Stimulated activated CD8-positive, alpha-beta memory T cell treated with anti-CD3 and anti-CD28 coated beads, Interleukin-15, amount 100 ng/mL, for 4 hours (primary cell): ENCODE results near the gene LHFPL2.

ENCODE experiments used
- DNase-seq, 2 donors: peaks; one replicate each; pipeline ENCODE4 v3.0.0-alpha.2; 2020; ENCODE audit warnings: low read depth in 2 of 2

Gene LHFPL2

GRCh38 chr5:78503958-78504653 lies 144.5 kb downstream of the LHFPL2 start:
- no peak for DNase-seq

DNA sequence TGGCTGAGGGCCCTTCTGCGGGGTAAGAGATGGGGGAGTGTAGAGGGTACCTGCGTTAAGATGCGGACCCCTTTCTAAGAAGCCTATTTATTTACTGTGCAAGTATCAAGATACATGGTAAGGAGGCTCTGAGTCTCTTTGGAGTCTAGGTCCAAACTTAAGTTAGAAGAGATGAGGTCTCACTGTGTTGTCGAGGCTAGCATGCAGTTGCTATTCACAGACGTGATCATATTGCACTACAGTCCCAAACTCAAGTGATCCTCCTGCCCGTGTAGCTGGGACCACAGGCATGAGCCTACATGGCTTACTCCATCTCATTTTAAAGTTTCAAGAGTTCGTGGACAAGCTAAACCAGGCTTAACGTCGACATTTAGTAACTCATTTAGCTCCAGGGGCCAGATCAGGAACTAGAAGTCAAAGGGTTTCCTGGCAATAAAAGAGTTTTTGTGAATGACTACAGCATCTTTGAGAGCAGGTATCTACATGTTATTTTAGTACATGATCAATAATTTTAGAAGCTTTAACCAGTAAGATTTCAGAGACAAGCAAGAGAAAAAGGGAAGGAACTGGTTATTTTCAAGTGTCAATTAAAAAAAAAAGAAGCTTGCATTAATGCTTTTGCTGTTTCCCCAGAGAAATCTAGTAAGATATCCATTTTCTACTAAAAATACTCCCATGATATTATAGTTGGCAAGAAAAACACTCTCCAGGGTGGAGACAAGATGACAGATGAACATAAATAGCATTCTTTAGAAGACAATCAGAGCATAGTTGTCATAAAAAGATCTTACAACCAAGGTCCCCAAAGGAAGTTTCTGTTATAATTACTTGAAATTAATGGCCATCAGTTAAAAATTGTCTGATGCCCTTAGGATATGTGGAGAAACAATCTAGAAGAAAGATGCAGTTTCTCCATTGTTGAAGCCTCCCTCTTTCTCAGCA lies 146.9 kb downstream of the LHFPL2 start:
- DNase-seq = no peak

DNA sequence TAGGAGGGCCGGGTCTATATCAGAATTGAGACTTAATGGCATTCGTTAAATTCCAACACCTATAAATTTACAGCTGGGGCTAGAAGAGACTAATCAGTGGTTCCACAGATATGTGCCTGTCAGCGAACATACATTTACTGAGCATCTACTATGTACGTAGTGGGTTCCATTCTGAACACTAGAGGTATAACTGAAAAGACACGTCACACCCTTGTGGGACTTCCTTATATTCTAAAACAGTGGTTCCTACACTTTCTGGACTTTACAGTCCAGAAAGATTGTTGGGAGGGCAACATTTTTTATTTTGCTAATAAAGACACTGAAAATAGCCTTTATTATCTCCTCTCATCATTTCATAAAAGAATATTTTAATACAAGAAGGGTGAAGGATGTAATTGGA lies 147.7 kb downstream of the LHFPL2 start:
- DNase-seq = no peak

DNA sequence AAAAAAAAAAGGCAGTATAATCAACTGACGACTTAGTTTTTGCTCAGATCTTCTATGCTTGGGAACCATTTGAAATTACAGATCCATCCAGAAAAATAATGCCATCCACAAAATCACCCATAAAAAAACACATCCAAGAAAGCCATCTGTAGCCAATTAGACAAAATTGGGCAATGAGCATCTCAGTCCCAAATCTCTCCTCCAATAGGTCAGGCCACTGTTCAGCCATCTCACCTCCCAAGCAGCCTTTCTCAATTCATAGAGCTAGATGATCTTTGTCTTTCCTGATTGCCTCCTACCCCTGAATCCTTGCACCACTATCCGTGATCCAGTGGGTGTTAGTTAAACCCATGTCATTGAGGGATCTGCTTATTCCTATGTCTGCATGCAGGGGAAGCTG lies 148.5 kb downstream of the LHFPL2 start:
- no peak for DNase-seq

DNA sequence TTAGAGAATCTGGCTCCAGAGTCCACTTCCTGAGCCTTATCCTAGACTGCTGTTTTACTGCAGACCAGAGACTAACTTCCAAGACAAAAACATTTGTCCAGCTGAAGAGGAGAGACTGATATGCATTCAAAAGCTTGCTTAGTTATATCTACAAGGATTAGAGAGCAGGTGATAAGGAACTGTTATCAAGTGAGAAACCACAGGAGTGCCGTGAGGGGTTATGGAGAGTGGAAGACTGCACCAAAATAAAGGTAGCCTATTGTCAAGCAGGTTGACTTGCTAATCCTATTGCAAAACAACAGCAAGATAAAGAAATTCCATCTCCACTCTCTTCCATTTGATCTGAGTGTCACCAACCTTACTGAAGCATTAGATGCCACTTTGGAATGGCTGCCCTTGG lies 149.1 kb downstream of the LHFPL2 start:
- no peak for DNase-seq

DNA sequence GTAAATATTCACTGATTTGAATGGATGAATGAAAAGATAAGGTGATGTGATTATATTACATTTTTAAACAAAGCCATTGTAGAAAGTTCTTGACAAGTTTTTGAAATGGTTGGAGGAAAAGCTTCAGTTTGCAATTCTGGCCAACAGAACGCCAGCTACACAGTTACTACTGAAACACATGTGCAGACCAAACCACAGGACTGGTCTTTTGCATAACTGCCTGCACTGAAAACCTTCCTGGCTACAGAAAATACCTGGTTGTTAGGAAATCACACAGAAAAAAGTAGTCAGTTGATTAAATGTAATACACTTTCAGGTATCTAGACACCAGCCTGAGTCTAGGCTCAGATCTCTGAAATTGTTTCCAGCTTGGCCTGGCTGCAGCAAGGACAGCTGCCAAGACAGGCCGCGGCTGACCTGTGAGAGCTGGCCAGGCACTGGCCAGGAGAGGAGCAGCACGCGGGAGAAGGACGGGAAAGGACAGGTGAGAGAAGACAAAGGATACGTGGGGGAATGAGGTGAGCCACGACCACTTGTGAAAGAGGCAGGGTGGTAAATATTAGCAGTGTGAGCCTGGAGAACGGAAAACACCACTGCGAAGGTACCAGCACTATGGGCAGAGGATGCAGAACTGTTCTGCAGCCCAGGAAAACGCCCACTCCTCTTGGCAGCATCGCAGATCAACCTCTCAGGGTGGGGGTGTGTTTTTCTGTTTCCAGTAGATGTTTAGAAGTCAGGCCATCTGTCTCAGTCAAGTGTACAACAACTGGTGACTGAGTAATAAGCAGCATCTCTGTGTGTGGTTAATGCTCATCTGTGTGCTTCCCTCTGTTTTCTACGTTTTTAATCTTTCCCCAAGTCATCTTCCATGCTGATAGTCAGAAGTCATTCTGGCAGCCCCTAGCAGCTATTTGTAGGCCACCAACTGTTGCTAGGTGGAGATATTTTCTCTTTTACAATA lies 150.7 kb downstream of the LHFPL2 start:
- no peak for DNase-seq

DNA sequence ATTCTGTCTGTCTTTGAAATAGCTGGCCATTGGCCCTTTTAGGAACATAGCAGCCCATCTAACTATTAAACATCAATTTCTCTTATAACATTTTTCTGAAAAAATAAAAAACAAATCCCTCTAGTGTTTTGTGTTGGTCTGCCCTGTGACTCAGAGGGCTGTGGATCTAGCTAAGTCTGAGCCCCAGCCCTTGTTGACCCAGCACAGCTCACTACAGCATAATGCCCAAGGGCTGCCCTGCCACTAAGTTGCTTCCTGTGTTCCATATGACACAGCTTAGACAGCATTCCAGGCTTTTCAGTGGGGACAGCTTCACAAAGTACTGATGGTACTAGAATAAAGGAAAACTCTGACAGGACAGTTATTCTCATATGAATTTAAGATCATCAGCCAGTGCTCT lies 152.2 kb downstream of the LHFPL2 start:
- DNase-seq = no peak

DNA sequence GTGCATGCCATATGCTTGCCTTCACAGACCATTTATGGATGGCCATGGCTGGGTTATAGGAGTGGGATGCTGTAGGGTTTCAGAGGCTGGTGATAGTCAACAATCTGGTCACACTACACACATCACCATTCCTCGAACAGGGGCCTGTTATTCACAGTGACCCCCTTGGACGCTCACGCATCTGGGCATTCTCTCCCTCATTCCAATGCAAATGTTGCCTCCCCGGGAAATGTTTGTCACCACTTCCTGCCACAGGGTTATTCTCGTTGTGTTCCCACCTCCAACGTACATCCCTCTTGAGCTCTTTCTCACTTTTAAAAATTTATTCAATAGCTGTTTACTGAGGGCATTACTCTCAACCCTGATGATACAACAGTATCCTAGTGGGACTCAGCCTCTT lies 152.8 kb downstream of the LHFPL2 start:
- DNase-seq = no peak

GRCh38 chr5:78492650-78493049 lies 155.9 kb downstream of the LHFPL2 start:
- DNase-seq = no peak

- DNase-seq = no peak
These were observed 156.3 kb downstream of the LHFPL2 start for GRCh38 chr5:78492224-78492623.

DNA sequence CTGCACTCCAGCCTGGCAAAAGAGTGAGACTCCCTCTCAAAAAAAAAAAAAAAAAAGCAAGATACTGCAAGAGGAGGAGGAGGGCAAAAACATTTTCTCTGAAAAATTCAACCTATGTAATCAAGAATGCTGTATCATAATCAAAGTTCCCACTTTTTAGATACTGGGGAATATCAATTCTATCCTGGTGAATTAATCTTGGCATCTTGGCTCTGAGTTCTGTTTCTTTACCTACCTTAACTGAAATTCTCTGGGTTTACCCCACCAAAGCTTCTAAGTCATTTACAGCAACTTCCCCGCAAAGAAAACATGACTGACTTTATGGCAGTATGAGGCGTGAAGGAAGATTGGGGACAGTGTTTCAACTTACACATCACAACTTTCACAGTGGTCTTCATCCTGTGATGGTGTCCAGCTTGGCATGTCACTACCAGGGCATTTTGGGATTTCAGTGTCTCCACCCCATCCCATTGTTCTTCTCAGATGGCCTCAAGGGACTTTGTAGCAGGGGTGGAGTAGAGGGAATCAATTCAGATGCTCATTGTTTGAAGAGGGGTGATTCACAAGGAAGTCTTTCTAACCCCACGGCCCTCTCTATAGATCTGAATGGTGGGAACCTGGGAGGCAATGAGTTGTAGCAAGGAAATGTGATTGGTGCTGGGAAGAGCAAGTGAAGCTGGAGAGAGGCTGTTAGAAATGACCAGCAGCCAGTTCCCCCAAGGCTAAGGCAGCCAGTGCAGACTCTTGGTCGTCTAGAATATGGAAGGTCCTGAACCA lies 157.7 kb downstream of the LHFPL2 start:
- no peak for DNase-seq

DNA sequence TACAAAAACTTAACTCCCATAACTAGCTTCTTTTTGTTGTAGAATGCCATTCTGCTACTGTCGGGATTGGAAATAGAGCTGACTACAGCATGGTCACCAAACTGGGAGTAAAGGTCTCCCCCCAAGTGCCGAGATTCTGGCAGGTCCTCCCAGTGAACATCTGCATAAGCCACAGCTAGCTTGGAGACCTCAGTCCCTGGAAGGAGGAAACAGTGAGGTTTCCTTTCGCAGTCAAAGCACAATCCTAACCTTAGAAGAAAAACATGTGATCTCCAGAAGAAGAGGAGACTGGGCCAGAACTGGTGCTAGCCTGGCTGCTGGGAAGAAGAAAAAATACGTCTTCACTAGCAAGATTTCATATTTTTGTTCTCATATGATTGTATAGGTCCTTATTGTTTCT lies 160.7 kb downstream of the LHFPL2 start:
- DNase-seq = no peak

DNA sequence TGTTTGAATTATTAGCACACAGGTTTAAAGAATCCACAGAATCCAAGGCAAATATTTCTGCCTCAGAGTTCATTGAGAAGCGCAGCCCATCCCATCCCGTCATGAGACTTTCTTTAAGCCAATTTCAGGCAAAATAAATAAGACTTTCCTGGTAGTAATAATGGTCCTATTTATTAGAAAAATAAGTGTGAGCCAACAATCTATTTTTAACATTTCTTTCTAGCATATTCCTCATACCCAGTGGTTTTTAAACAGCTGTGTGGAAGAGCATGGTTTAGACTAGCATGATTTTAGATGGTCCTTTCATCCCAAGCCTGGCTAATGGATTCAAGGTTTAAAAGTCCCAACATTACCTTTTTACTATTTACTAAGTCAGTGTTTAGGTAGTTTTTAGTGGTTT lies 162.4 kb downstream of the LHFPL2 start:
- no peak for DNase-seq

GRCh38 chr5:78483809-78484521 lies 164.6 kb downstream of the LHFPL2 start:
- no peak for DNase-seq

DNA sequence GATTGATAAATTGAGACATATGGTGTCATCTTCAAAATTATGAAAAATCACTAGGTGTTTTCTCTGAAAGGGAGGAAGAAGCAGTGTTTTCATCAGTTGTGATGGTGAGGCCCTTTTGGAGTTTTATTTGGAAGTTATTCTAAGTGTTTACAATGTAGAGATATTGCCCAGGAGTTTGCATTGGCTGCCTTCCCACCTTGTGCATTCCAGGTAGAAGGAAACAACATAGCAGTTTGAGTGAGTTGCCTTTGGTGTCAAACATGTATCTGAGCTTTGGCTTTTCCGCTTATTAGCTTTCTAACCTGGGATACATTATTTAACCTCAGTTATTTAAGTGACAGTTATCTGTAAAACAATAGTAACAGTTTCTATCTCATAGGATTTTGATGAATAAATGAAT lies 165.6 kb downstream of the LHFPL2 start:
- no peak for DNase-seq

- DNase-seq = no peak
These were observed 171.8 kb downstream of the LHFPL2 start for GRCh38 chr5:78476795-78477194.

DNA sequence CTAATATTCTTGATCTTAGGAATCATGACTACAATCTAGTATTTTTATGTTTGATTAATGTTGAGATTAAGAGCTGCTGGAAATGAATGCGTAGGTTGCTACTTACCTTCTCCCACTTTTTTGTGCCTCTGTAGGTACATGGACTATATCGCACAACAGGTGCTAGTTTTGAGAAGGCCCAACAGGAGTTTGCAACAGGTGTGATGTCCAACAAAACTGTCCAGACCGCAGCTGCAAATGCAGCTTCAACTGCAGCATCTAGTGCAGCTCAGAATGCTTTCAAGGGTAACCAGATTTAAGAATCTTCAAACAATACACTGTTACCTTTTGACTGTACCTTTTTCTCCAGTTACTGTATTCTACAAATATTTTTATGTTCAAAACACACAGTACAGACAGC lies 173.2 kb downstream of the LHFPL2 start:
- DNase-seq = no peak

DNA sequence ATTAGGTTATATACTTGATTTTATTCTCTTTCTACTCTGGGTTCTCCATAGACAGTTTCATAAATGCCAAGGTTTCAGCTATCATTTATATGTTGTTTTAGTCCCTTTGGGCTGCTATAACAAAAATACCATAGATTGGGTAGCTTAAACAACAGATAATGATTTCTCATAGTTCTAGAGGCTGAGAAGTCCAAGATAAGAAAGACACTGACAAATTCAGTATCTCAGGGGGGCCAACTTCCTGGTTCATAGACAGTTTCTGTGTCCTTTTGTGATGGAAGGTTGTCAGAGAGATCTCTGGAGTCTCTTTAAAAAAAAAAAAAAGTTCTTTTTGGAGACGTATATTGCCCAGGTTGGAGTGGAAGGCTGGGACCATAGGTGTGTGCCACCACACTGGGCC lies 174.8 kb downstream of the LHFPL2 start:
- DNase-seq = no peak

- no peak for DNase-seq
These were observed 176.0 kb downstream of the LHFPL2 start for GRCh38 chr5:78472469-78473106.

GRCh38 chr5:78471896-78472295 lies 176.7 kb downstream of the LHFPL2 start:
- no peak for DNase-seq
